OCI-LY1 (cell line): Measurements from ENCODE around the gene COL7A1.

Source experiments
- H2AFZ ChIP-seq: fragments of 200-600 bp; sonication (generic), shearing (Covaris generic); 2 replicates; pipeline ENCODE4 v1.6.0; 2014; ENCODE audit warnings: antibody characterized with exemption, mild to moderate bottlenecking, low read length
- H3F3A ChIP-seq: fragments of 200-600 bp; sonication (generic), shearing (Covaris generic); 2 replicates; pipeline ENCODE4 v1.6.0; 2014; ENCODE audit warnings: mild to moderate bottlenecking, antibody characterized with exemption, low read length, moderate library complexity; ENCODE audit not compliant: insufficient read depth
- H3K27ac ChIP-seq: fragments of 200-600 bp; sonication (generic); 2 replicates; pipeline ENCODE4 v1.5.1; 2014; ENCODE audit warnings: low read length, mixed run types, mild to moderate bottlenecking, low read depth; ENCODE audit not compliant: poor library complexity, severe bottlenecking
- H3K27me3 ChIP-seq: fragments of 200-600 bp; sonication (generic); 2 replicates; pipeline ENCODE4 v1.6.0; 2014; ENCODE audit warnings: antibody characterized with exemption, mild to moderate bottlenecking, low read length, moderate library complexity; ENCODE audit not compliant: insufficient read depth
- H3K36me3 ChIP-seq: fragments of 200-600 bp; sonication (generic); 2 replicates; pipeline ENCODE4 v1.6.1; 2014; ENCODE audit warnings: mild to moderate bottlenecking, antibody characterized with exemption, low read length, moderate library complexity, mixed read lengths; ENCODE audit not compliant: insufficient read depth
- H3K4me1 ChIP-seq: fragments of 200-600 bp; sonication (generic); 2 replicates; pipeline ENCODE4 v1.5.1; 2014; ENCODE audit warnings: mild to moderate bottlenecking, low read length, moderate library complexity; ENCODE audit not compliant: insufficient read depth, severe bottlenecking
- H3K4me2 ChIP-seq: fragments of 200-600 bp; sonication (generic), shearing (Covaris generic); 2 replicates; pipeline ENCODE4 v1.6.1; 2014; ENCODE audit warnings: low read length
- H3K4me3 ChIP-seq: fragments of 200-600 bp; sonication (generic); 2 replicates; pipeline ENCODE4 v1.5.1; 2014; ENCODE audit warnings: low read length, low read depth, mild to moderate bottlenecking, mixed read lengths; ENCODE audit not compliant: poor library complexity, severe bottlenecking
- H3K79me2 ChIP-seq: fragments of 200-600 bp; shearing (Covaris generic); 2 replicates; pipeline ENCODE4 v1.6.1; 2016; ENCODE audit warnings: mixed run types, low read length, mixed read lengths; ENCODE audit not compliant: insufficient read depth
- H3K9ac ChIP-seq: fragments of 200-600 bp; sonication (generic), shearing (Covaris generic); 2 replicates; pipeline ENCODE4 v1.6.1; 2014; ENCODE audit warnings: mild to moderate bottlenecking, low read length, mixed read lengths
- H3K9me2 ChIP-seq: fragments of 200-600 bp; sonication (generic), shearing (Covaris generic); 2 replicates; pipeline ENCODE4 v1.6.1; 2014; ENCODE audit warnings: low read depth, mild to moderate bottlenecking, low read length, mixed read lengths
- H3K9me3 ChIP-seq: fragments of 200-600 bp; shearing (Covaris generic); 2 replicates; pipeline ENCODE4 v1.6.1; 2014; ENCODE audit warnings: low read length, mixed read lengths
- H4K20me1 ChIP-seq: fragments of 200-600 bp; sonication (generic), shearing (Covaris generic); 2 replicates; pipeline ENCODE4 v1.6.0; 2016; ENCODE audit warnings: mild to moderate bottlenecking, low read length; ENCODE audit not compliant: insufficient read depth
- EZH2 ChIP-seq: fragments of 200-600 bp; sonication (generic), shearing (Covaris generic); IDR thresholded peaks from 2 replicates; pipeline ENCODE4 v1.8.0; 2017; ENCODE audit warnings: borderline replicate concordance, mixed run types, mild to moderate bottlenecking, antibody characterized with exemption, low read length, moderate library complexity, mixed read lengths
- TF ChIP-seq, protein P1 (sequence below): fragments of 200-600 bp; sonication (generic), shearing (Covaris generic); IDR thresholded peaks from 2 replicates; pipeline ENCODE4 v1.5.1; 2017; ENCODE audit warnings: mild to moderate bottlenecking, antibody characterized with exemption, low read length, moderate library complexity, mixed read lengths

Gene COL7A1

GRCh38 chr3:48571938-48572337 is 23.2 kb downstream of the COL7A1 start:
- no peaks in the 10 kb centered on the region for H4K20me1 ChIP-seq
- H3K79me2 ChIP-seq: no peaks in the 10 kb centered on the region
- no peak overlapping the region for H3K27ac ChIP-seq
- H3F3A ChIP-seq: no peaks in the 10 kb centered on the region
- H3K9me2 ChIP-seq: no peaks in the 10 kb centered on the region
- no peak for TF ChIP-seq EZH2
- TF ChIP-seq, protein P1, sequence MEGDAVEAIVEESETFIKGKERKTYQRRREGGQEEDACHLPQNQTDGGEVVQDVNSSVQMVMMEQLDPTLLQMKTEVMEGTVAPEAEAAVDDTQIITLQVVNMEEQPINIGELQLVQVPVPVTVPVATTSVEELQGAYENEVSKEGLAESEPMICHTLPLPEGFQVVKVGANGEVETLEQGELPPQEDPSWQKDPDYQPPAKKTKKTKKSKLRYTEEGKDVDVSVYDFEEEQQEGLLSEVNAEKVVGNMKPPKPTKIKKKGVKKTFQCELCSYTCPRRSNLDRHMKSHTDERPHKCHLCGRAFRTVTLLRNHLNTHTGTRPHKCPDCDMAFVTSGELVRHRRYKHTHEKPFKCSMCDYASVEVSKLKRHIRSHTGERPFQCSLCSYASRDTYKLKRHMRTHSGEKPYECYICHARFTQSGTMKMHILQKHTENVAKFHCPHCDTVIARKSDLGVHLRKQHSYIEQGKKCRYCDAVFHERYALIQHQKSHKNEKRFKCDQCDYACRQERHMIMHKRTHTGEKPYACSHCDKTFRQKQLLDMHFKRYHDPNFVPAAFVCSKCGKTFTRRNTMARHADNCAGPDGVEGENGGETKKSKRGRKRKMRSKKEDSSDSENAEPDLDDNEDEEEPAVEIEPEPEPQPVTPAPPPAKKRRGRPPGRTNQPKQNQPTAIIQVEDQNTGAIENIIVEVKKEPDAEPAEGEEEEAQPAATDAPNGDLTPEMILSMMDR: no peak
- H3K4me3 ChIP-seq: no peak overlapping the region
- no peaks in the 10 kb centered on the region for H3K36me3 ChIP-seq
- H2AFZ ChIP-seq: no peak overlapping the region
- 0 out of 2 replicates have a peak, but pooled peaks cover 6% of the 10 kb centered on the region for H3K27me3 ChIP-seq
- no peaks in the 10 kb centered on the region for H3K9me3 ChIP-seq
- no peak overlapping the region for H3K9ac ChIP-seq
- no peak overlapping the region for H3K4me2 ChIP-seq
- no peaks in the 10 kb centered on the region for H3K4me1 ChIP-seq

DNA sequence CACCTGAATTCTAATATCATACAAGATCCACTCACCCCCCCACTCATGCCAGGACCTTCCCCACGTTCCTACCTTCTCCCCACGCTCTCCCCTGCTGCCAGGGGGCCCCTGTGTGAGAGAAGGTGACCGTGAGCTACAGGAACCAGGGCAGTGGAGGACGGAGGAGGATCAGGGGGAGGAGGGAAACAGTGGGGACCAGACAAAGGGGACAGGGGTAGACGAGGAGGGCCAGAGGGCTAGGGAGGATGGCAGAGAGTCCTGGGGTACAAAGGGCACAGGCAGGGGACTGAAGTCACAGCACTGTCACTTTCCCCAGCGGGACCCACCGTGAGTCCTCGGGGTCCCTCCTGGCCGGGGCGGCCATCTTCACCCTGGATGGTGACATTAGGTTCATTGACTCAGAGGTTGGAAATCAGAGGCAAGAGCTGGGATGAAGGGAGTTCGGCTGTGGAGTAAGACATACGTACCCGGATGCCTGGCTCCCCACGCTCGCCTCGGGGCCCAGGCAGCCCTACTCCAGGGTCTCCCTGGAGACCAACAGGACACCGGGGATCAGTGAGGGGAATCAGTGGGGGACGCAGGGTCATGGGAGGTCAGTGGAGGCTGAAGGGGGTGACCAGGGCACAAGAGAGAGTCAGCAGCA is 25.2 kb downstream of the COL7A1 start:
- no peak overlapping the region for H3K4me3 ChIP-seq
- H3K79me2 ChIP-seq: no peaks in the 10 kb centered on the region
- H3K27me3 ChIP-seq: 0 out of 2 replicates have a peak, but pooled peaks cover 6% of the 10 kb centered on the region
- no peaks in the 10 kb centered on the region for H3K4me1 ChIP-seq
- H3F3A ChIP-seq: no peaks in the 10 kb centered on the region
- H2AFZ ChIP-seq: no peak overlapping the region
- no peaks in the 10 kb centered on the region for H3K9me2 ChIP-seq
- no peaks in the 10 kb centered on the region for H4K20me1 ChIP-seq
- H3K36me3 ChIP-seq: no peaks in the 10 kb centered on the region
- no peaks in the 10 kb centered on the region for H3K9me3 ChIP-seq
- H3K9ac ChIP-seq: no peak overlapping the region
- no peak overlapping the region for H3K4me2 ChIP-seq
- no peak for TF ChIP-seq EZH2
- TF ChIP-seq, protein P1: no peak
- no peak overlapping the region for H3K27ac ChIP-seq

DNA sequence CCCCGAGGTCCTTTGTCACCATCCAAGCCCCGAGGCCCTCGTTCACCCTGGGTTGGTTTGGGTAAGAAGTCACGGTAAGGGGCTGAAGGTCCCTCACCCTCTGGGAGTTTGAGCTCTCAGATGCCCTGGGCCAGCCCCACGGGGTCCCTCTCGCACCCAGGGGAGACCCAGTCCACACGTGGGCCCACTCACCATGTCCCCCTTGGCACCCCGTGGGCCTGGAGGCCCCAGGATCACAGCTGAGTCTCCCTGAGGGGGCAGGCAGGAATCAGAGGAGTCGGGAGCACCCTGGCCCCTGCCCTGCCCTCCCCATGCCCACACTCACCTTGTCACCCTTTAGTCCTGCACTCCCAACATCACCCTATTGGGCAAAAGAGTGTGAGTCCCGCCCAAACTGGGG is 25.7 kb downstream of the COL7A1 start:
- Histone ChIP-seq H3F3A (no peaks in the 10 kb centered on the region), H3K4me2 (no peak overlapping the region), H4K20me1 (no peaks in the 10 kb centered on the region), H3K27me3 (0 out of 2 replicates have a peak, but pooled peaks cover 6% of the 10 kb centered on the region), H3K36me3 (no peaks in the 10 kb centered on the region), H3K9ac (no peak overlapping the region), H3K79me2 (no peaks in the 10 kb centered on the region), H3K4me3 (no peak overlapping the region), H2AFZ (no peak overlapping the region), H3K9me3 (no peaks in the 10 kb centered on the region), H3K9me2 (no peaks in the 10 kb centered on the region), H3K4me1 (no peaks in the 10 kb centered on the region), H3K27ac (no peak overlapping the region)
- TF ChIP-seq, protein P1: no peak
- TF ChIP-seq EZH2: no peak
